ENCODE data around the gene PHF2.

GRCh38 chr9:93713716-93714115 lies 137.3 kb downstream of the PHF2 start:
- no peak for TF ChIP-seq POLR2AphosphoS5 (IDR thresholded peaks at IDR 0.05; ENCODE audit: low read depth, low read length)
- no peak for TF ChIP-seq POLR2A (IDR thresholded peaks at IDR 0.05; ENCODE audit: low read depth, low read length)

Measured in GM12892 (cell line).